Activated CD8-positive, alpha-beta memory T cell treated with anti-CD3 and anti-CD28 coated beads, Interleukin-2, amount 50 U/mL, for 1 hour (primary cell): ENCODE data around the gene RGPD3.
"Not testable (repeated sequence)": the region's sequence is repeated elsewhere in the genome, so short reads cannot be mapped to it uniquely, and the experiment has no call there.

Experiments used
- DNase-seq: peaks from one replicate; pipeline ENCODE4 v3.0.0-alpha.2; 2020; ENCODE audit errors: extremely low read depth

Gene RGPD3

DNA sequence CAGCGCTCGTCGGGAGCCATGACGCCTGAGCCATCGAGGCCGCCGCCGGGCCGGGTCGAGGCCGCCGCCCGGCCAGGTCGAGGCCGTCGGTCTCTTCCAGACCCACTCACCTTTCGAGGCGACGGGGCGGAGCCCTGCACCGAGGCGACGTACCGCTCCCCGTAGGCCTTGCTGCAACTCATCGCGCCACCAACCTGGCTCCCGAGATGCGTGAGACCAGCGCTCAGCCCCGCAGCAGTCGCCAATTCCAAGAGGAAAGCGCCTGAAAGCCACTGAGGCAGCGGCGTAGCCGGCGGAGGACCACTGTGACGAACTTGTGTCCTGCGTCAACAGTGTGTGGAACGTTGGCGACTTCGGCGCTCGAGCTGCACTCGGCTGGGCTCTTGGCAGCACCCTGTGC lies at the start of gene RGPD3:
RGPD3 (minus strand) TSS at position 307 of the 400 bp plus-strand sequence; CDS start at position 182, 125 bp downstream.
- DNase-seq = not testable (repeated sequence)

DNA sequence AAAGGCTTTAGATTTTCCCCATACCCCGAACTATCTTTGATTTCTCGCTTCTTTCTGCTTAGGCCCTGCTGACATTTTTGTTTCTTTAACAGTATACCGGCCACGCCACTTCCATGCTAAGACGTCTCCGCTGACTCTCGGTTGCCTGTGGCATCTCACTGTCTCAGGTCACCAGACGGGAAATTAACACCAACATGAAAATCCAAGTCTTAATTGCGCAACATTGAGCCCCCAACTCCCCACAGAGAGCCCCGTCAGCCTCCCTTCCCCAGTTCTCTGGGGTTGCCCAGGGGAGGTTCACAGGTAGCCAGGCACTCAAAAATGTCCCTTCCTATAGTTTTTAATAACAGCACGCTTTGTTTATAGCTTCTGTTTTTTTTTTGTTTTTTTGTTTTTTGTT lies 49.1 kb upstream of the RGPD3 start:
- no peak for DNase-seq

DNA sequence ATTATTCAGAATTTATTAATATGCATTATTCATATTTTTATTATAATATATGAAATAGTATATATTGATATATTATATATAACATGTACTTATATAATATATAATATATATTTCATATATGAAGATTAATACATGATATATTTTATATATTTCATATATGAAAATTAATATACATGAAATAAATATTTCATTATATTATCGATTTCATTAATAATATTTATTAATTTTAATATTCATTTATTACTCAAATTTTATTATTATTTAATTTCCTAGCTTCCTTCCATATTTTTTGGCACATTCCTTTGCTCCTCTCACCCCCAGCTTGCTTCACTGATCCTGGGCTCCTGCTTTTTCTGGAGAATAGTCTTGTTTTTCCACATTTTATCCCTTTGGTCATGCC lies 48.7 kb upstream of the RGPD3 start:
- DNase-seq = no peak

DNA sequence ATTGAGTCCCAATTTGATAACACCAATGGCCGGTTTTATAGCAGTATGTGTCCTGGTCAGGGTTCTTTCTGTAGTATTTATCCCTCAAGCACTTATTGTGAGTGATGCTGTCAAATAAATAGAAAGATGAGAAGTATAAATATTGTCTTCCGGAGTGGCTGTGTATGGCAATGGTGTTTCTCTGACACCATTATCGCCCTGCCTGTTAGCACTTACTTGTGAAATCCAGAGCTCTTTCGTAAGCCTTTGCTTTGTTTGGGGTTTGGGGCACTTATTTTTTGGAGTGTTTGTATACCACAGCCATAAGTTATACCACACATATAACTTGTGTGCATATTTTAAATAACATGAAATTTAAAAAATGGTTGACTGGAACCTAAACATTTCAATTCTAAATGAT lies 48.2 kb upstream of the RGPD3 start:
- DNase-seq = no peak

DNA sequence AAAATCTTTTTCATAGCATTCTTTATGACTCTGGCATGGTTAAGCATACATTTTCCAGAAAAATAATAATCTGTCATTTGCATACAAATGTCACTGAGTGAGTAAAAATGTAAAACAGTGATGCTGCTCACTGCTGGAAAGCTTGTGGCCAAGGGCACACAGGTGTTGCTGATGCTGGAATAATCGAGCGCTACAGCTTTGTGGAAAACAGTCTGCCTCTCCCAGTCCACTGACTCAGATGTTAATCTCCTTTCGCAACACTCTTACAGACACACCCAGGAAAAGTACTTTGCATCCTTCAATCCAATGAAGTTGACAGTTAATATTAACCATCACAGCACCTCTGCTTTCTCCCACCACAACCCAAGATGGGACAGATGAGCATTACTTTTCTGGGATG lies 46.6 kb upstream of the RGPD3 start:
- DNase-seq = not testable (repeated sequence)

DNA sequence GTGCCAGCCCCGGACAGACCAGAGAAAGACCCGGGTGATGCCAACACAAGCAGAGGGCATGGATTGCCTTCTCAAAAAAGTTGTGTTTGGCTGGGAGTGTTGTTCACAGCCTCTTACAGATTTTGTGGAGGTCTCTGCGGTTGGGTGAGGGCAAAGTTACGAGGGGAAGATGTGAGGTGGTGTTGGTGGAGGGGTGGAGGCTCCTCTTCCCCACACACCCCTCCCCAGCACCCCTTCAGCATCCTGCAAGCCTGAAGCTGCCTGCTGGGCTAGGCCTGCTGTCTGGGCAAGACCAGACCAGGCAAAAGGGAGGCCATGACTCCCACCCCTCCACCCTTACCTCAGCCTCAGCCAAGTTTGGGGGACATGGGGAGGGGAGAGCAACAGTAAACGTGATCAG lies 45.2 kb upstream of the RGPD3 start:
- DNase-seq = not testable (repeated sequence)

DNA sequence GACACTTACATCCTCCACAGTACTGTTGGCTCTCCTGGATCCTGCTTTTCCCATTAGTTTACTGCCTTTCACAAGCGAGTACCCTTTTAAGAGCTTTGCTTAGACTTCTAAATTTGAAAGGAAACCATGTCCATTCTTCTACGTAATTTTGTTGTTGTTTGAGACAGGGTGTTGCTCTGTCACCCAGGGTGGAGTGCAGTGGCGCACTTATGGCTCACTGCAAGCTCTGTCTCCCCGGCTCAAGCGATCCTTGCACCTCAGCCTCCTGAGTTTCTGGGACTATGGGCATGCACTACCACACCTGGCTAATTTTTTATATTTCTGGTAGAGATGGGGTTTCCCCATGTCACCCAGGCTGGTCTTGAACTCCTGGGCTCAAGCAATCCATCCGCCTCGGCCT lies 43.7 kb upstream of the RGPD3 start:
- not testable (repeated sequence) for DNase-seq

DNA sequence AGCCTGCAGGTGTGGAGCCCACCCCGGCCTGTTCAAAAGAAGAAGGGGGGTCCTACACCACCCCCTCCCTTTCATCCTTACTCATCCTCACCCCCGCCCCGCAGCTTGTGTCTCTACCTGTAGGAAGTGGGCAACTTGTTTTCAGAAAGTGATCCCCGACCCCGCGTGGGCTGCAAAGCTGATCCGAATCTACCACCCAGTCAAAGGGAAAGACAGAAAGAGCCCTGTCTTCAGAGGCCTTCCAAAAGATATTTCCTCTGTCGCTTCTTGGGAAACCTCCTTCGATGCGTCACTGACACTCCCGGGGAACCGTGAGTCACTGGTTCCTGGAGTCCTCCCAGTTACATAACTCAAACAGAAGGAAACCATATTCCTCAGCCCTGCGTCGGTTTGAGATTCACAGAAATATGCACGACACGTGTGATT lies 43.3 kb upstream of the RGPD3 start:
- DNase-seq = not testable (repeated sequence)

DNA sequence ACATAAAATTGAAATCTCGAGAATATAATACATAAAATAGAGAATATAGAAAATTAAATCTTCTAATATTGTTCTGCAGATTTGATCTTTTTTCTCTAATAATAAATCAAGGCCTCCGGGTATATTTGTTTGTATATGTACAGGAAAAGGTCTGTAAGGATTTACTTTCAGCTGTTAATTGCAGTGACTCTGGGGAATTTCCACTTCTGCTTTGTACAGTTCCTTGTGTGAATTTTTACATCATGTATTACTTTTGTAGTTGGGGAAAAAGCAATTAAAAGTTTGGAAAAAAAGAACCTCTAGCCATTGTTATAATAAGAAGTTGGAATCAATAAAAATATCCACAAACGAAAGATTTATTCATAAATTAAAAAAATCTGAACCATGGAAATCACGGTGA lies 42.6 kb upstream of the RGPD3 start:
- not testable (repeated sequence) for DNase-seq

DNA sequence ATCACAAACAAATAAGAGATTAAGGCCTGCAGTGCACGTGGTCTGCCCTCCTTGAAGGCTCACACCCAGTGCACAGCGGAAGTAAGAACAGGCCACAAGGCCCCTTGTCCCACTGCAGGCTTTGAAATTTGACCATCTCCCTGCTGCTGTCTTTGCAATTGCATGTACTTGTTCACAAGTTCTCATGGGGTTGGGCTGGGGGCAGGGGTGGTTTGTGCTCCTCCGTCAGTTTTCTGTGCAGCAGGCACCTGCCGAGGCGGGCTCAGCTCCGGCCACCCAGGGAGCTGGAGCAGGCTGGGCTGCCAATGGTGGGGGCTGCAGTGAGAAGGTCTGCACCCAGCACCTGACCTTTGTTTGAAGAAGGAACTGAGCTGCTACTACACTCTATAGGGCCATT lies 41.2 kb upstream of the RGPD3 start:
- DNase-seq = not testable (repeated sequence)

DNA sequence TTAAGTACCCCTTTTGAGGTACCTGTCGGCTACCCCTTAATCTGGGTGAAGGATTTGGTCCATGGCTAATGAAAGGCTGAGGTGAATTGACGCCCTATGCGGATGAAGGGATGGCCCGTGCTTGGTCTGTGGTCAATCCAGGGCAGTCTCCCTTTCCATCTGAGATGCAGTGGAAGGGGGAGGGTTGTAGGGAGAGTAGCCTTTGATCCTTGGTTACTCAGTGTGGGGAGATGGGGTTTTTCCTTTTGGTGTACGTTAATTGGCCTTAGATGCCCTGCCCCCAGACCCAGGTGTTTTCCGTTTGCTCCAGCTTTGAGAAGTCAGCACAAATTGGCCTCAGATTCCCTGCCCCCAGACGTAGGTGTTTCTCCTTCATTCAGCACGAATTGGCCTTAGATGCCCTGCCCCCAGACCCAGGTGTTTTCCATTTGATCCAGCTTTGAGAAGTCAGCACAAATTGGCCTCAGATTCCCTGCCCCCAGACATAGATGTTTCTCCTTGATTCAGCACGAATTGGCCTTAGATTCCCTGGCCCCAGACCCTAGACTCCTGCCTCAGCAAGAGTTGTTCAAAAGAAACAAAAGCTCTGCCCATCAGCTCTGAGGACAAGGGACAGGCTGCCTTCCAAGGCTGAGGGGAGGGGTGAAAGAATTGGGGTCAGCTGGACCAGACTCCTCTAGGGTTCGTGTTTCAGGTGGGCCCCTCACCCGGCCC lies 40.6 kb upstream of the RGPD3 start:
- not testable (repeated sequence) for DNase-seq

DNA sequence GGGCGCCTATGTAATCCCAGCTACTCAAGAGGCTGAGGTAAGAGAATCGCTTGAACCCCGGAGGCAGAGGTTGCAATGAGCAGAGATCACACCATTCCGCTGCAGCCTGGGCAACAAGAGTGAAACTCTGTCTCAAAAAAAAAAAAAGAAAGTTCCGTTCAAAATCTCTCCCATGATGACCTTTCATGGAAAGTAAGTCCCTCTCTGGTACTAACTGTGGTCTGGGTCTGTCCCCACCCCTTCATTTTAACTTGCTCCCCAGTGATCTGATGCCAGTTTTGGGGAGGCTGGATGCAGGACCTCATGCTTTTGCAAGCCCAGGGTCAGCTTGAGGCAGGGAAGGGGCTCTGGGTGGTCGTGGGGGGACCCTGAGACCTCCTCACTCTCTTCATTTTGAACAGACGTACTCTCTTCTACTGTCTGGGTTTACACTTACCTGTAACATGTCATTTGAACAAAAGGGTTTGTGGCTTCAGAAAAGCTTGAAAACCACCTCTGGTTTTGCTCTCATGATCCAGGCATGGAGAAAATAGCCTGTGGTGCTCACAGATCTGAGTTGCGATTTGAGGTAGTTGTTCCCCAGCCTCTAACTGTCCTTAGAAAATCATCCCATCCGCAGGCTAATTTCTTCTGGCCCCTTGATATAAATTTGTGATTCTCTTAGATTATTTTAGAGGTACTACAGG lies 37.9 kb upstream of the RGPD3 start:
- not testable (repeated sequence) for DNase-seq

DNA sequence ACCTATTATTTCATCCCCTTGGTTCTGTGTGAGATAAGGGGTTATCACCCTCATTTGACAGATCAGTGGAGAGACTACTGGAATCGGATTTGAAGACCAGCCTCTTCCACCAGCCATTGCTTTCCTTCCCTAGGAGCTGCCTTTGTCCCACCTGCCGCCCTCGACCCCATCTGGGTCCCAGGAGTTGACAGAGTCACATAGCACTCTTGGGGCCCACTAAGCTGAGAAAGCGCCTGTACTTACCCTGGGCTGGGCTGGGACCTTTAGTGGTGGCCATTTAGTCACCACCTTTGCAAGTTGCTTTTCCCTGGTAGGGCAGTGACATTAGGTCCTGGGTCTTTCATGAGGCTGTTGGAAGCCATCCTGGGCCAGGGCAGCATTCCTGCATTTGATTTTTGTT lies 36.6 kb upstream of the RGPD3 start:
- not testable (repeated sequence) for DNase-seq

DNA sequence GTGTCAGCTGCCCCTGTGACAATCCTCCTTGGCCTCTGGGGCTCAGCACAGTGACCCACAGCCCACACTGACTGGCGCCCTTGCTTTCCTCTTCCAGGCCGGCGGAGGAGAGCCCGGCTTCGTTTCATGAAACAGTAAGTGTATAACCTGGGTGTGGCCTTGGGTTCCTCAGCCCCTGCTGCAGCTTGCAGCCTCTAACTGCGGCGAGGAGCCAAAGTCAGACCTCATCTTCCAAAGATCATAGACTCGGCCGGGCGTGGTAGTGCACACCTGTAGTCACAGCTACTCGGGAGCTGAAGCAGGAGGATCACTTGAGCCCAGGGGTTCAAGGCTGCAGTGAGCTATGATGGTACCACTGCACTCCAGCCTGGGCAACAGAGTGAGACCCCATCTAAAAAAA lies 36.0 kb upstream of the RGPD3 start:
- DNase-seq = not testable (repeated sequence)

DNA sequence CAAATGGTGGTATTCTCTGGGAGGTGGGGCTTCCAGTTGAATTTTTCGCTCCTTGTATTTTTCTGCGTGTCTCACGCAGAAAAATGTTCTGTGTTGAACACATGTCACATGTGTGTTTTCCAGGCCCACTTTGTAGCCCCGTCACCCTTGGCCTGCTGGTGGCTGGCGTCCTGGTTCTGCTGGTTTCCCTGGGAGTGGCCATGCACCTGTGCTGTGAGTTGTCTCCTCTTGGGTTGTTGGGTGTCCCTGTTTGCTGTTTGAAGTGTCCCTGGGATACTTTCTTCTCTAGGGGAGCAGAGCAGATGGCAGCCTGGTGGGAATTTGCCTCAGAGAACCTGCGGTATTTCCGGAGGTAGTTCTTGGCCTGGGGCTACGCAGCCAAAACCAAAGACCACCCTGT lies 34.1 kb upstream of the RGPD3 start:
- DNase-seq = not testable (repeated sequence)

DNA sequence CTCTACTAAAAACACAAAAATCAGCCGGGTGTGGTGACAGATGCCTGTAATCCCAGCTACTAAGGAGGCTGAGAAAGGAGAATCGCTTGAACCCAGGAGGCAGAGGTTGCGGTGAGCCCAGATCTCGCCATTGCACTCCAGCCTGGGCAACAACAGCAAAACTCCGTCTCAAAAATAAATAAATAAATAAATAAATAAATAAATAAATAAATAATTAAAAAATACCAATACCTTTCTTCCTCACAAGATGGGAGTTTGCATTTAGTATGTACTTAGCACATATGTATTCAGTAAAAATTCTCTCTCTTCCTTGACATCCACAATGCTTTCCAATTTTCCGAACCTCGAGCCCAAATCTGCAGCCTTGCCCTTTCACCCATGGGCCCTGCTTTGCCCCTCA lies 32.1 kb upstream of the RGPD3 start:
- DNase-seq = not testable (repeated sequence)

DNA sequence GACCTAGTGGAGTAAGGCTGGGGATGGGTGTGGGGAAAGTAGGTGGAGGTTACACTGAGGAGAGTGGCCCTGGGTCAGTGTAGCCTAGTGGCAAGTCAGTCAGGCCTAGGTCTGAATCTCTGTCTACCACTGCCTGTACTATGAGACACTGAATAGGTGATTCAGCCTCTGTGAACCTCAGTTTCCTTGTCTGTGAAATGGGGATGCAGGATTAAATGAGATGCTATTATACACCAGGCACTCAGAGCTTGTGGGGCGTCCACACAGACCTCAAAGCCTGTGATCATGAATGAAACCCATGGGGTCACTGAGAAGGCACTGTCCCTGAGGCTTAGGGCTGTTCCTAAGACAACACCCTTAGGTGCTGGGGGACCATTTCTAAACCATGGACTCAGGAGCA lies 30.3 kb upstream of the RGPD3 start:
- DNase-seq = not testable (repeated sequence)

DNA sequence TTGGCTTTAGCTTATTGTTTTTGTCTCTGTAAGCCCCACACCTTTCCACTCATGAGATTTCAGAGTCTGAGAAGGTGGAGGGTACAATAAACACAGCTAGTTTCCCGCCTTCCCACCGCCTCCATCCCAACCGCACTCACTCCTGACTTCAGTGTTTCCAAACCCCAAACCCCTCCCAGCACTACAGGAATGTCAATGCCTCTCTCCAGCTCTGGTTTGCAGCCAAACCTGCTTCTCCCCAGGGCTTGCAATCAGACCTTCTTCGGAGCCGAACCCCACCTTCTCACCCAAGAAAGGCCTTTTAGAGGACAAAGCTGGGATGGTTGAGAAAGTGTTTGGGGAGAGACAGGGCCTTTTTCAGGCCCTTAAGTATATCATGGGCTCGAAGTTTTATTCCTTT lies 24.7 kb upstream of the RGPD3 start:
- DNase-seq = not testable (repeated sequence)

DNA sequence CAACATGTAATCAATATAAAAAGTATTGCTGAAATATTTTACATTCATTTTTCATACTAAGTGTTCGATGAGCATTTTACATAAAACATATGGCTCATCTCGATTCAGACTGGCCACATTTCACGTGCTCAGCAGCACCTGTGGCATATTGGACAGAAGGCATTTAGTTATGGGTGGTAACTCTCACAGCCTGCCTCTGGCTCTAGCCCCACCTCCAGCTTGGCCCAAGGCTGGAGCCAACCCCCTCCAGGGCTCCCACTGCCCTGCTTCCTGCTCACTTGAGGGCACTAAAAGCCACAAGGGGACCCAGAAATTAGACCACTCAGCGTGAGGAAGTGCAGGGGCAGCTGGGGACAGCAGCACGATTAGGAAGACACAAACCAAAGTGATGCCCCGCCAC lies 24.2 kb upstream of the RGPD3 start:
- DNase-seq = not testable (repeated sequence)

DNA sequence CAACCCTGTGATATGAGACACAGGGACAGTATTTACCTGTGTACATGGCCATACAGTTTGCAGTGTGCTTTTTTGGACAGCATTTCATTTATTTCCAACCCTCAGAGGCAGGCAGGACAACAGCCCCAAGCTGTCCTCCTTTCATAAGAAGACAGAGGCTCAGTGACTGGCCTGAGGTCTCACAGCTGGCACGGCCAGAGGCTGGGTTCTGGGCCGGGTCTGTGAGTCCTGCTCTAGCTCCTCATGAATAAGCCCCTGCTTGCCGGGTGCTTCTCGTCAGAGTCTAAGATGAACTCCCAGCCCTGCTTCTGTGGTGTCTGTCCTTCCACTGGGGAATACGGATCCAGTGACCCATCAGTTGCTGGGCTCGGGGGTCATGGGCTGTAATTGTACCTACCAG lies 21.5 kb upstream of the RGPD3 start:
- DNase-seq = not testable (repeated sequence)

DNA sequence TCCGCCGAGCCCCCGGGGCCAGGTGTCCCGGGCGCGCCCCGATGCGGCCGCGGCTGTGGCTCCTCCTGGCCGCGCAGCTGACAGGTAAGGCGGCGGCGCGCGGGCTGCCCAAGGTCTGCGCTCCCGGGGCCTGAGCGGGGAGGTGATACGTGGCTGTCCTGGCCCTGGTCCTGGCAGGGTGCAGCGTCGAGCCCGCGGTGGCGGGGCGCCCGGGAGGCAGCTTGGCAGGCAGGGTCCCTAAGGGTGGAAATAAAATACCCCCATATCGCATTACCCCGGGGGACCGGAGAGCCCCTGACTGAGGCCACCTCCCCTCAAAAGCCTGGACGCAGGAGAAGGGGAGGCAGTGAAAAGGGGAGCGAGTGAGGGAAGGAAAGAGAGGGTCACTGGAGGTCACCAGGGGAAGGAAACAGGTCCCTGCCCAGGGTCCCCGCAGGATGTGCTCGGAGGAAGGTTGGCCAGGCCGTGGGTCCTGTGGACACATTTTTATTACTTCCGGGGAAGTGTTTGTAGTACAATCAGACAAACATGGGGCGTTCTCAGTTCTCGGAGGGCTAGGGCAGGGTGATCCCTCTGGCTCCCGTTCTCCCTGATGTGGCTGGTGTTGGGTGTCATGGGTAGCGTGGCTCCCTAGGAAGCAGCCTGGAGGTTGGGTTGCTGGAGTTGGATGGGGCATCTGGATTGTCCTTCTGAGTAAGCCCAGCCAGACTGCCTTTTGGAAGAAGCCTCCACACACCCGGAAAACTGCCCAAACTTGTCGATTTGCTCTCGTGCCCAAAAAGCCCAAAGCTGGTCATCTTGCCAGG lies 19.4 kb upstream of the RGPD3 start:
- not testable (repeated sequence) for DNase-seq
